GM19238 (cell line): ENCODE results near the gene FBXL13.
"Not testable (repeated sequence)": the region's sequence is repeated elsewhere in the genome, so short reads cannot be mapped to it uniquely, and the experiment has no call there.

Experiments
- DNase-seq: peaks from one replicate; pipeline ENCODE4 v3.0.0; 2011; ENCODE audit warnings: low spot score; ENCODE audit not compliant: insufficient read length

Gene FBXL13

DNA sequence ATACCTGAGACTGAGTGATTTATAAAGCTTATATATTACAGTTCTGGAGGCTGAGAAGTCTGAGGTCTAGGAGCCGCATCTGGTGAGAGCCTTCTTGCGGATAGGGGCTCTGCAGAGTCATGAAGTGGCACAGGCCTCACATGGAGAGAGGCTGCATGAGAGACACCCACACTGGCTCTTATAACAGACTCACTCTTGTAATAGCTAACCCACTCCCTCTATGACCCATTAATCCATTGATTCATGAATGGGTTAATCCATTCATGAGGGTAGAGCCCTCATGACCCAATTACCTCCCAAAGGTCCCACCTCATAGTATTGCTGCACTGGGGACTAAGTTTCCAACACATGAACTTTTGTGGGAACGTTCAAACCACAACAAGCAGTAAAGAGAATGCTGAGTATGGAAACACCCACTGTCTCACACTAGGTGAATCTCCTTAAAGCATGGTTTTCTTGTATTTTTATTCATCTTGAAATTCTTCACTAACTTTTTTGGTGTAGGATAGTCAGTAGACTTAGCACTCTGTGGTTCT lies 304.9 kb downstream of the FBXL13 start:
- DNase-seq, result not testable (repeated sequence)

DNA sequence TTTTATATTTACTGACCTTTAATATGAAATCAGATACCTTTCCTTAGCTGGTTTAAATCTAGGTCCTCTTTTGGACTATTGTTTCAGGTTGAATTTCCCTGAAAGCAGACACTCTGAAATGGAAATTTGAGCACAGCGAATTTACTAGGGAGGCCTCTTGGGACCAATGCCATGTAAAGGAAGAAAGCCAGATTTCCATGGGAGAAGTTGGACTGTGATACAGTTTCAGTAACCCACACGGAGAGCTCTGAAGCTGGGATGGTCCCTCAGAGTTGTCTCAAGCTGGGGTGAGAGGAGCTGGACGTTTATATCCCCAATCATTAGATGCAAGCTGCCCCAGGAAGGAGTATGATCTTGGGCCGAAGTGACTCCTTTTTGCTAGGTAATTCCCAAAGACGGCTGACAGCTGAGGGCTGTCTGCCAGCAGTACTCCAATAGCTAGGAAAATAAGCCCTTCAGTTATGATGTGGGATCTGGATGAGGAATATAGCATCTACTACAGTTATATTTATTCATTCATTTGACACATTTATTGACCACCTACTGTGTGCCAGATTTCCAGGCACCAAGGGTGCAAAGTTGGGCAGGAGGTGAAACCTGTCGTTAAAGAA lies 311.2 kb downstream of the FBXL13 start:
- DNase-seq, result not testable (repeated sequence)
